ENCODE measurements around the gene GJA3. TPM values are rescaled to one million over a fixed set of nuclear protein-coding genes. Genes with fewer than 3 reads are reported as not detected.

The GJA3 gene
- total RNA-seq, 1 experiment from 2014 or later, result 0.15 TPM

- no peak overlapping the region for H3K27ac ChIP-seq
- H3K27me3 ChIP-seq (ENCODE audit: insufficient read depth, low read depth), result no peaks in the 10 kb centered on the region
- ChIA-PET CTCF (interaction anchor here (1.8 kb wide), 1 partner anchor 9 kb away, joined by 8 read pairs; no protein-coding TSS in a partner anchor), POLR2A (ENCODE audit: unreplicated experiment) (interaction anchor here (0.5 to 1.0 kb wide), 4 partner anchors 9 to 951 kb away, joined by 3 to 10 read pairs (median 7); no protein-coding TSS in a partner anchor)
- peak overlapping the region; percentile 80 for H3K4me2 ChIP-seq
- no peaks in the 10 kb centered on the region for H3K9me3 ChIP-seq (ENCODE audit: insufficient read depth, low read depth)
- BruUV-seq (replicated peaks), result no TSS peak
- no peaks in the 10 kb centered on the region for H4K20me1 ChIP-seq (ENCODE audit: insufficient read depth)
- DNase-seq, result peak in 1 of 2 experiments; percentile 52
- no peaks in the 10 kb centered on the region for H3K9me2 ChIP-seq (ENCODE audit: insufficient read depth)
- H3K4me1 ChIP-seq (replicated peaks; ENCODE audit: insufficient read depth), result peaks cover 20% of the 10 kb centered on the region
- intact Hi-C loops (cut with micrococcal nuclease; ENCODE audit: unreplicated experiment), result no loop called here
- peak overlapping the region; percentile 60 for H3K4me3 ChIP-seq
- TF ChIP-seq CTCF (conservative IDR thresholded peaks at IDR 0.05) (no peak), EZH2 (IDR thresholded peaks at IDR 0.05; ENCODE audit: low read depth) (no peak)
- H3K79me2 ChIP-seq (ENCODE audit: low read depth), result no peaks in the 10 kb centered on the region
- peaks cover 24% of the 10 kb centered on the region for H3F3A ChIP-seq (ENCODE audit: insufficient read depth, low read depth)
- peak overlapping the region; percentile 96 for H2AFZ ChIP-seq
- H3K36me3 ChIP-seq (ENCODE audit: low read depth), result no peaks in the 10 kb centered on the region
Observed at GRCh38 chr13:20118268-20119140, 42.3 kb downstream of the GJA3 start.

- Histone ChIP-seq H3F3A (ENCODE audit: insufficient read depth, low read depth) (peaks cover 18% of the 10 kb centered on the region), H4K20me1 (ENCODE audit: insufficient read depth) (no peaks in the 10 kb centered on the region), H3K36me3 (ENCODE audit: low read depth) (no peaks in the 10 kb centered on the region), H3K27ac (no peak overlapping the region), H3K4me1 (replicated peaks; ENCODE audit: insufficient read depth) (peaks cover 9% of the 10 kb centered on the region), H2AFZ (no peak overlapping the region), H3K79me2 (ENCODE audit: low read depth) (no peaks in the 10 kb centered on the region), H3K9me2 (ENCODE audit: insufficient read depth) (no peaks in the 10 kb centered on the region), H3K4me3 (no peak overlapping the region), H3K4me2 (no peak overlapping the region), H3K27me3 (ENCODE audit: insufficient read depth, low read depth) (no peaks in the 10 kb centered on the region), H3K9me3 (ENCODE audit: insufficient read depth, low read depth) (no peaks in the 10 kb centered on the region)
- ChIA-PET POLR2A (ENCODE audit: unreplicated experiment) (no interaction called here), CTCF (no interaction called here)
- TF ChIP-seq CTCF (conservative IDR thresholded peaks at IDR 0.05) (no peak), EZH2 (IDR thresholded peaks at IDR 0.05; ENCODE audit: low read depth) (no peak)
- intact Hi-C loops (cut with micrococcal nuclease; ENCODE audit: unreplicated experiment), result no loop called here
- BruUV-seq (replicated peaks), result no TSS peak
- no peak for DNase-seq
Observed at GRCh38 chr13:20116213-20116612, 44.6 kb downstream of the GJA3 start.

- ChIA-PET POLR2A (ENCODE audit: unreplicated experiment) (no interaction called here), CTCF (no interaction called here)
- Histone ChIP-seq H4K20me1 (ENCODE audit: insufficient read depth) (no peaks in the 10 kb centered on the region), H3F3A (ENCODE audit: insufficient read depth, low read depth) (peaks cover 1% of the 10 kb centered on the region; the same call in 1 of the 2 replicates), H3K79me2 (ENCODE audit: low read depth) (no peaks in the 10 kb centered on the region), H3K4me3 (no peak overlapping the region), H3K36me3 (ENCODE audit: low read depth) (no peaks in the 10 kb centered on the region), H3K9me3 (ENCODE audit: insufficient read depth, low read depth) (no peaks in the 10 kb centered on the region), H3K9me2 (ENCODE audit: insufficient read depth) (no peaks in the 10 kb centered on the region), H3K4me1 (replicated peaks; ENCODE audit: insufficient read depth) (no peaks in the 10 kb centered on the region; the same call in 1 of the 2 replicates), H3K27me3 (ENCODE audit: insufficient read depth, low read depth) (no peaks in the 10 kb centered on the region), H2AFZ (no peak overlapping the region), H3K27ac (no peak overlapping the region), H3K4me2 (no peak overlapping the region)
- no peak for DNase-seq
- TF ChIP-seq CTCF (conservative IDR thresholded peaks at IDR 0.05), result no peak
- TF ChIP-seq EZH2 (IDR thresholded peaks at IDR 0.05; ENCODE audit: low read depth), result no peak
- intact Hi-C loops (cut with micrococcal nuclease; ENCODE audit: unreplicated experiment), result no loop called here
- BruUV-seq (replicated peaks), result no TSS peak
Observed at GRCh38 chr13:20114066-20114610, 46.7 kb downstream of the GJA3 start.

All from PC-9 (cell line).